Measurements from ENCODE around the gene FRS2.

DNA sequence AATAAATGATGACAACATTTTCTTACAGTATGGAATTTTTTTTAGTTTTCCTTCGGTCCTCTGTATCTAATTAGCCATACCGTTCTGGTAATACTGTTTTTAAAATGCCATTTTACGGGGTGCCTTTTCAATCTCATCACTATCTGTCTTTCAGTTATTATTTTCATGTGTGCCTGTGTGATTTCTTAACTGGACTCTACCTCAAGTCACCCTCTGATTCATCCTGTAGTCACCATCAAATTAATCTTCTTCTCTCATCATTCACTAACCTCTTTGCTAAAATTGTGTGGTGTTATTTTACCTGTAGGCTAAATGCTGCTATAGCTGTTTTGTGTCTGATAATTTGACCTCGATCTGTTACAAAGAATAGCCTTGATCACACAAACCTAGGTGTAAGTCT lies 99.0 kb downstream of the FRS2 start:
- TF ChIP-seq POLR2AphosphoS5 (IDR thresholded peaks at IDR 0.05; ENCODE audit: borderline replicate concordance, low read depth, low read length) (no peak), FOXP2 (optimal IDR thresholded peaks at IDR 0.05; ENCODE audit: control extremely low read depth, extremely low read length, insufficient read depth) (no peak), EZH2 (IDR thresholded peaks at IDR 0.05) (no peak)
